Measurements from ENCODE around the gene ST6GALNAC6. TPM values are rescaled to one million over a fixed set of nuclear protein-coding genes. Genes with fewer than 3 reads are reported as not detected.

The ST6GALNAC6 gene
- total RNA-seq, 1 donor, result 85.0 TPM

GRCh38 chr9:127860260-127860659 lies 39.1 kb downstream of the ST6GALNAC6 start:
- no peak overlapping the region for H3K4me3 ChIP-seq (ENCODE audit: low read depth, low read length)
- no peak for TF ChIP-seq CTCF (IDR thresholded peaks at IDR 0.05; ENCODE audit: insufficient read depth, low read length)
- DNase-seq (ENCODE audit: low read depth), result peak; percentile 41

GRCh38 chr9:127858041-127858512 lies 41.3 kb downstream of the ST6GALNAC6 start:
- peak; percentile 39 for DNase-seq (ENCODE audit: low read depth)

GRCh38 chr9:127857278-127857677 lies 42.1 kb downstream of the ST6GALNAC6 start:
- TF ChIP-seq CTCF (IDR thresholded peaks at IDR 0.05; ENCODE audit: insufficient read depth, low read length), result no peak
- H3K4me3 ChIP-seq (ENCODE audit: low read depth, low read length), result no peak overlapping the region
- DNase-seq (ENCODE audit: low read depth), result no peak

More at GRCh38 chr9:127858041-127858512, 41.3 kb downstream of the ST6GALNAC6 start:
- no peak overlapping the region for H3K4me3 ChIP-seq (ENCODE audit: low read depth, low read length)
- TF ChIP-seq CTCF (IDR thresholded peaks at IDR 0.05; ENCODE audit: insufficient read depth, low read length), result no peak

- no peak overlapping the region for H3K4me3 ChIP-seq (ENCODE audit: low read depth, low read length)
- no peak for DNase-seq (ENCODE audit: low read depth)
- TF ChIP-seq CTCF (IDR thresholded peaks at IDR 0.05; ENCODE audit: insufficient read depth, low read length), result no peak
These were observed 42.7 kb downstream of the ST6GALNAC6 start for GRCh38 chr9:127856729-127857116.

DNA sequence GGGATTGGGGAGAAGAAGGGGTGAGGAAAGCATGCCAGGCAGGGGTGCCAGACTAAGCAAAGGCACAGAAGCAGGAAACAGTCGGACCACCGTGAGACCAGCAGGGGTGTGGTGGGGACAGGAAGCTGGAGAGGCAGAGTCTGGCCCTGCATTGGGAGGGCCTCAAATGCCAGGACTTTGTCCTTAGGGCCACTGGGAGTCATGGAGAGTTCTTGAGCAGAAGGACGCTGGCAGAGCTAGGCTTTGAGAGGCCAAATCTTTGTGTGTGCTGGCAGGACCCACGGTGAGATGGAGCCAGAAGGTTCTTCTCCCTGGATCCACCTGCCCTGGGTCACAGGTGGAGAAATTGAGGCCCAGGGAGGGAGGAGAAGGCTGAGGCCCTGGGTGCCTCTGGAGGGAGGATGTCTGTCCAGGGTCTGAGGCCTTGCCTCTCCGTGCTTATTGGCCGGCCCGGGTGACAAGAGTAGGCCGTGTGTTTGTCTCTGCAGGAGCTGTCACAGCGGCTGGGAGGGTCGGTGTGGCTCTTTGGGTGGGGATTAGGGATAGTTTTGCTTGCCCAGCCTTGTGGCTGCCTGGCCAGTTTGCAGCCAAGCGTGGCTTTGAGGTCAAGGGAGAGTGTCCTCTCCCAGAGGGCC lies 43.2 kb downstream of the ST6GALNAC6 start:
- TF ChIP-seq CTCF (IDR thresholded peaks at IDR 0.05; ENCODE audit: insufficient read depth, low read length), result no peak
- no peak for DNase-seq (ENCODE audit: low read depth)
- H3K4me3 ChIP-seq (ENCODE audit: low read depth, low read length), result no peak overlapping the region

DNA sequence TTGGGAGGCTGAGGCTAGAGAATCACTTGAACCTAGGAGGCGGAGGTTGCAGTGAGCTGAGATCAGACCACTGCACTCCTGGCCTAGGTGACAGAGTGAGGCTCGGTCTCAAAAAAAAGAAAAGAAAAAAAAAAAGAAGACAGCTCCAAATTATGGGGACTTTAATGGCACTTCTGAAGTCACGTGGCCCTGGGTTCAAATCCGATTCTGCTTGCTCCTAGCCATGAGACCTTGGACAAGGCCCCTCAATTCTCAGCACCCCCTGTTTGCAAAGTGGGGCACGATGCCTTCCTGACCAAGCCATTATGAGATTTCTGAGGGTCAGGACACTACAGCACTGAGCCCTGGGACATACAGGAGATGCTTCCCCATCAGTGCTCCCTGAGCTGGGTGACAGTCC lies 43.9 kb downstream of the ST6GALNAC6 start:
- no peak for DNase-seq (ENCODE audit: low read depth)
- H3K4me3 ChIP-seq (ENCODE audit: low read depth, low read length), result no peak overlapping the region
- TF ChIP-seq CTCF (IDR thresholded peaks at IDR 0.05; ENCODE audit: insufficient read depth, low read length), result no peak

DNA sequence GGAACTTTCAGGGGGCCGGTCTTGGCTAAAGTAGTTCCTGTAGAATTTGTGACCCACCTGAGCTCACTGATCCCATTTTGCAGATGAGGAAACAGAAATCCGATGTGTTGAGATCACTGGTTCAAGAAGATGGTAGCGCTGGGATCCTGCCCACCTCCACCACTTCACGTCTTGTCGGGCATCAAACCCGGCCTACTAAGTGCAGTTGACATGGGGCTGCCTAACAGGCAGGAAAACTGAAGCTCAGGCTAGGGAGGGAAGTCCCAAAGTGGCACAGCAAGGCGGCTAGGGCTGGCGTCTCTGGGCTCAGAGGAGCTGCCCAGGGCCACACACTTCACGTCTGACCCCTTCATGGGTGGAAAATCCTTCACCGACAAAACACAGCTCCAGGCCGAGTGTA lies 44.4 kb downstream of the ST6GALNAC6 start:
- DNase-seq (ENCODE audit: low read depth), result no peak
- H3K4me3 ChIP-seq (ENCODE audit: low read depth, low read length), result peak overlapping the region; percentile 6

More for the DNA sequence above, 44.4 kb downstream of the ST6GALNAC6 start:
- TF ChIP-seq CTCF (IDR thresholded peaks at IDR 0.05; ENCODE audit: insufficient read depth, low read length), result no peak
